Vagina (tissue), 2 donors: Measurements from ENCODE around the gene PHB1. TPM values are rescaled to one million over a fixed set of nuclear protein-coding genes. Genes with fewer than 3 reads are reported as not detected.

ENCODE experiments used
- DNase-seq, 2 donors: peaks; one replicate each; pipeline ENCODE4 v3.0.0-alpha.2; 2017; ENCODE audit errors: extremely low spot score in 2 of 2
- H3K27ac ChIP-seq: fragments of 200-600 bp; sonication (generic); one replicate; pipeline ENCODE4 v1.5.1; 2019
- H3K27me3 ChIP-seq: fragments of 200-600 bp; sonication (generic); one replicate; pipeline ENCODE4 v1.5.1; 2019
- H3K36me3 ChIP-seq, 2 donors: fragments of 200-600 bp; sonication (generic); one replicate each; pipeline ENCODE4 v1.5.1; 2017 to 2019
- H3K4me1 ChIP-seq: fragments of 200-600 bp; sonication (generic); one replicate; pipeline ENCODE4 v1.5.1; 2019
- H3K4me3 ChIP-seq, 2 donors: fragments of 200-600 bp; sonication (generic); 1 replicate in 1 of 2; 2 replicates in 1 of 2; pipeline ENCODE4 v1.5.1; 2016 to 2019
- H3K9me3 ChIP-seq: fragments of 200-600 bp; sonication (generic); one replicate; pipeline ENCODE4 v1.5.1; 2019
- CTCF ChIP-seq, 3 experiments: fragments of 450-650 bp in 2 of 3; fragments of 200-600 bp in 1 of 3; sonication (generic) in 1 of 3; IDR thresholded peaks; one replicate each; pipeline ENCODE4 v1.5.1; 2017 to 2019; ENCODE audit warnings: antibody characterized with exemption in 3 of 3, mild to moderate bottlenecking in 2 of 3, moderate library complexity in 2 of 3
- POLR2A ChIP-seq, 2 donors: fragments of 450-650 bp; IDR thresholded peaks; one replicate each; pipeline ENCODE4 v1.6.1; 2017; ENCODE audit warnings: antibody characterized with exemption in 2 of 2, mild to moderate bottlenecking in 2 of 2, moderate library complexity in 2 of 2
- POLR2AphosphoS5 ChIP-seq, 2 donors: sonication (generic); formaldehyde crosslinking; IDR thresholded peaks; one replicate each; pipeline ENCODE4 v1.9.0; 2017; ENCODE audit warnings: antibody characterized with exemption in 2 of 2, mild to moderate bottlenecking in 2 of 2, low read depth in 1 of 2; ENCODE audit not compliant: insufficient read depth in 1 of 2
- intact Hi-C: fragments of 100-400 bp; cut with DNase I; formaldehyde crosslinking; loops from one replicate; pipeline ENCODE4 v1.15.1; 2023
- total RNA-seq: library from RNA; depleted of rRNA; stranded (reverse); fragments of >200 nt; gene quantifications from one replicate; pipeline ENCODE4 v1.2.3, GENCODE V29; 2016

Gene PHB1
- total RNA-seq, 1 donor from 2014 or later = 58.7 TPM

GRCh38 chr17:49439673-49440571 lies 25.2 kb upstream of the PHB1 start:
- Histone ChIP-seq H3K36me3 (no peaks in the 10 kb centered on the region), H3K9me3 (no peaks in the 10 kb centered on the region), H3K27me3 (no peaks in the 10 kb centered on the region), H3K27ac (no peak overlapping the region), H3K4me1 (no peaks in the 10 kb centered on the region), H3K4me3 (no peak overlapping the region)
- no peak for TF ChIP-seq POLR2A (IDR thresholded peaks at IDR 0.05)
- no peak for TF ChIP-seq CTCF (IDR thresholded peaks at IDR 0.05)
- TF ChIP-seq POLR2AphosphoS5 (IDR thresholded peaks at IDR 0.05; ENCODE audit: insufficient read depth in 1 of 2, low read depth in 1 of 2) = no peak
- intact Hi-C loops = loop anchor here (5.0 kb wide), 1 partner anchor 107 kb away; no protein-coding TSS in a partner anchor
- DNase-seq = no peak

- Histone ChIP-seq H3K27ac (no peak overlapping the region), H3K4me1 (no peaks in the 10 kb centered on the region), H3K4me3 (no peak overlapping the region), H3K36me3 (no peaks in the 10 kb centered on the region), H3K27me3 (no peaks in the 10 kb centered on the region), H3K9me3 (no peaks in the 10 kb centered on the region)
- TF ChIP-seq CTCF (IDR thresholded peaks at IDR 0.05) (no peak), POLR2AphosphoS5 (IDR thresholded peaks at IDR 0.05; ENCODE audit: insufficient read depth in 1 of 2, low read depth in 1 of 2) (no peak), POLR2A (IDR thresholded peaks at IDR 0.05) (no peak)
- intact Hi-C loops = loop anchor here (5.0 kb wide), 1 partner anchor 108 kb away; no protein-coding TSS in a partner anchor
- DNase-seq = no peak
Measured at GRCh38 chr17:49439305-49439672, 24.6 kb upstream of the PHB1 start.

- intact Hi-C loops = loop anchor here (5.0 kb wide), 1 partner anchor 109 kb away; no protein-coding TSS in a partner anchor
- no peak for TF ChIP-seq POLR2AphosphoS5 (IDR thresholded peaks at IDR 0.05; ENCODE audit: insufficient read depth in 1 of 2, low read depth in 1 of 2)
- TF ChIP-seq POLR2A (IDR thresholded peaks at IDR 0.05) = no peak
- TF ChIP-seq CTCF (IDR thresholded peaks at IDR 0.05) = no peak
- no peaks in the 10 kb centered on the region for H3K27me3 ChIP-seq
- no peaks in the 10 kb centered on the region for H3K36me3 ChIP-seq
- H3K27ac ChIP-seq = no peak overlapping the region
- H3K4me1 ChIP-seq = no peaks in the 10 kb centered on the region
- no peak overlapping the region for H3K4me3 ChIP-seq
- no peaks in the 10 kb centered on the region for H3K9me3 ChIP-seq
- no peak for DNase-seq
Measured at GRCh38 chr17:49438436-49439278, 24.0 kb upstream of the PHB1 start.

- no peaks in the 10 kb centered on the region for H3K9me3 ChIP-seq
- DNase-seq = no peak
- TF ChIP-seq POLR2AphosphoS5 (IDR thresholded peaks at IDR 0.05; ENCODE audit: insufficient read depth in 1 of 2, low read depth in 1 of 2) (no peak), CTCF (IDR thresholded peaks at IDR 0.05) (no peak), POLR2A (IDR thresholded peaks at IDR 0.05) (no peak)
- no peak overlapping the region for H3K4me3 ChIP-seq
- H3K36me3 ChIP-seq = no peaks in the 10 kb centered on the region
- H3K4me1 ChIP-seq = no peaks in the 10 kb centered on the region
- intact Hi-C loops = loop anchor here (5.0 kb wide), 1 partner anchor 109 kb away; no protein-coding TSS in a partner anchor
- no peaks in the 10 kb centered on the region for H3K27me3 ChIP-seq
- H3K27ac ChIP-seq = no peak overlapping the region
Measured at GRCh38 chr17:49437696-49438435, 23.2 kb upstream of the PHB1 start.
